Heart left ventricle (tissue), 16 donors: ENCODE data around the gene TSPAN32. TPM values are rescaled to one million over a fixed set of nuclear protein-coding genes. Genes with fewer than 3 reads are reported as not detected.

Experiments
- ATAC-seq, 4 donors: fragments of 200-7000 bp; cut with Tn5 transposase; one replicate each; pipeline ENCODE4 v1.9.1; 2020 to 2022; ENCODE audit warnings: moderate library complexity in 4 of 4, mild to moderate bottlenecking in 3 of 4, moderate number of reproducible peaks in 1 of 4
- DNase-seq, 5 donors: peaks; one replicate each; pipeline ENCODE4 v3.0.0-alpha.2; 2020
- H3K27ac ChIP-seq, 12 donors: fragments of 200-600 bp; sonication (generic) in 4 of 12; one replicate each; pipeline versions ENCODE4 v1.5.0 to v1.8.0; 2016 to 2022; ENCODE audit warnings: mild to moderate bottlenecking in 2 of 12
- H3K27me3 ChIP-seq, 9 donors: fragments of 200-600 bp; sonication (generic) in 2 of 9; one replicate each; pipeline versions ENCODE4 v1.5.1 to v1.8.0; 2016 to 2022; ENCODE audit warnings: mild to moderate bottlenecking in 3 of 9
- H3K36me3 ChIP-seq, 9 donors: fragments of 200-600 bp; sonication (generic) in 2 of 9; one replicate each; pipeline versions ENCODE4 v1.5.0 to v1.8.0; 2018 to 2022; ENCODE audit warnings: mild to moderate bottlenecking in 2 of 9
- H3K4me1 ChIP-seq, 12 donors: fragments of 200-600 bp; sonication (generic) in 4 of 12; one replicate each; pipeline versions ENCODE4 v1.5.0 to v1.8.0; 2016 to 2022; ENCODE audit warnings: mild to moderate bottlenecking in 3 of 12
- H3K4me3 ChIP-seq, 12 donors: fragments of 200-600 bp; sonication (generic) in 4 of 12; one replicate each; pipeline versions ENCODE4 v1.5.0 to v1.8.0; 2017 to 2022; ENCODE audit warnings: mild to moderate bottlenecking in 9 of 12, moderate library complexity in 4 of 12
- H3K9me3 ChIP-seq, 12 donors: fragments of 200-600 bp; sonication (generic) in 4 of 12; one replicate each; pipeline versions ENCODE4 v1.5.0 to v1.8.0; 2016 to 2022; ENCODE audit warnings: mild to moderate bottlenecking in 1 of 12
- CTCF ChIP-seq, 12 donors: fragments of 200-600 bp; sonication (generic) in 4 of 12; IDR thresholded peaks; one replicate each; pipeline versions ENCODE4 v1.5.0 to v1.8.0; 2018 to 2022; ENCODE audit warnings: antibody characterized with exemption in 12 of 12, mild to moderate bottlenecking in 5 of 12
- POLR2A ChIP-seq, 2 donors: fragments of 450-650 bp; IDR thresholded peaks; one replicate each; pipeline ENCODE4 v1.6.1; 2017; ENCODE audit warnings: antibody characterized with exemption in 2 of 2, mild to moderate bottlenecking in 2 of 2, moderate library complexity in 2 of 2
- WGBS, 4 donors: extraction: QIAGEN DNeasy Blood & Tissue Kit in 2 of 4; methylation state at CpG; one replicate each; pipeline versions ENCODE4 v1.1.5 to v1.1.7; 2013 to 2018; 5-methylcytosine and 5-hydroxymethylcytosine counted together
- intact Hi-C, 10 donors: fragments of 100-400 bp; cut with DNase I; formaldehyde crosslinking; loops; one replicate each; pipeline versions ENCODE4 v1.11.1 to v1.14.2; 2022
- polyA plus RNA-seq, 2 donors: library from polyadenylated mRNA; stranded (reverse); fragments of 200-250 nt; gene quantifications; one replicate each; pipeline ENCODE4 v1.2.3, GENCODE V29; 2013
- total RNA-seq, 9 donors: library from RNA; depleted of rRNA in 2 of 9; stranded (reverse); fragments of >200 nt in 2 of 9; fragmentation: NEBNext Ultra II Directional in 3 of 9; extraction: Animal tissue kit (Norgen Biotek cat#: 25700) in 3 of 9; gene quantifications; one replicate each; pipeline versions ENCODE4 v1.1.0 to v1.2.4, GENCODE V29; 2016 to 2023
- donor health status: ischemic (EF 13 %, LVEDD 7.1; RV severe dilation, severe dysfunction).
- donor health status: healthy with polysubstance abuse.
- donor health status: DM: no; HTN: yes; CAD: no.
- donor health status: DM: no; HTN: no; CAD: no.
- donor health status: ischemic (EF 25% LVEDD 6.9; RV normal size, moderate dysfunction).
- donor health status: ischemic (EF 25% LVEDD 5.7; RV mildly dilated, moderate dysfunction).
- donor health status: healthy.
- donor health status: DM: yes; HTN: yes; CAD: no.
- donor health status: ischemic (EF 35%, LVEDD 5.7; RV mildly dilated, moderate dysfunction).
- donor health status: nonischemic (EF 11% LVEDD 7.7; RV severe dilation, severe dysfunction).
- donor health status: DM: yes; HTN: yes; CAD: no.
- donor health status: PGD.
- donor health status: ischemic (EF 29% LVEDD 5.4; RV normal size, mild dysfunction).
- donor health status: nonischemic (EF 23%, LVEDD 6.1; RV moderate dilation, normal function).

The TSPAN32 gene
- total and polyA plus RNA-seq, 11 donors = 3.5 to 29.5 (median 18.0) TPM

GRCh38 chr11:2259897-2260451 is 41.8 kb upstream of the TSPAN32 start:
- peaks cover 0 to 3% (median 0%) of the 10 kb centered on the region in 12 donors for H3K9me3 ChIP-seq
- TF ChIP-seq CTCF (IDR thresholded peaks at IDR 0.05) (no peak), POLR2A (IDR thresholded peaks at IDR 0.05) (no peak)
- H3K4me1 ChIP-seq = peaks cover 0 to 4% (median 0%) of the 10 kb centered on the region in 12 donors
- H3K36me3 ChIP-seq = no peaks in the 10 kb centered on the region
- peaks cover 0 to 27% (median 0%) of the 10 kb centered on the region in 9 donors for H3K27me3 ChIP-seq
- no peak overlapping the region for H3K4me3 ChIP-seq
- DNase-seq (peak in 2 of 5 donors; percentile 14 to 32), ATAC-seq (no peak)
- no peak overlapping the region for H3K27ac ChIP-seq
- WGBS, 4 donors = 63 to 73% (median 67%) methylated on average over 8 to 12 of the region's 12 CpGs
- intact Hi-C loops = no loop called here

GRCh38 chr11:2260491-2261364 is 41.1 kb upstream of the TSPAN32 start:
- 84 to 88% (median 85%) methylated on average over 10 to 26 of the region's 26 CpGs for WGBS, 4 donors
- Histone ChIP-seq H3K36me3 (no peaks in the 10 kb centered on the region), H3K9me3 (no peaks in the 10 kb centered on the region), H3K27ac (no peak overlapping the region), H3K4me1 (peaks cover 0 to 12% (median 0%) of the 10 kb centered on the region in 12 donors), H3K27me3 (peaks cover 0 to 27% (median 0%) of the 10 kb centered on the region in 9 donors), H3K4me3 (no peak overlapping the region)
- ATAC-seq (no peak), DNase-seq (peak in 2 of 5 donors; percentile 15 to 37)
- TF ChIP-seq CTCF (IDR thresholded peaks at IDR 0.05) (no peak), POLR2A (IDR thresholded peaks at IDR 0.05) (no peak)
- intact Hi-C loops = no loop called here

DNA sequence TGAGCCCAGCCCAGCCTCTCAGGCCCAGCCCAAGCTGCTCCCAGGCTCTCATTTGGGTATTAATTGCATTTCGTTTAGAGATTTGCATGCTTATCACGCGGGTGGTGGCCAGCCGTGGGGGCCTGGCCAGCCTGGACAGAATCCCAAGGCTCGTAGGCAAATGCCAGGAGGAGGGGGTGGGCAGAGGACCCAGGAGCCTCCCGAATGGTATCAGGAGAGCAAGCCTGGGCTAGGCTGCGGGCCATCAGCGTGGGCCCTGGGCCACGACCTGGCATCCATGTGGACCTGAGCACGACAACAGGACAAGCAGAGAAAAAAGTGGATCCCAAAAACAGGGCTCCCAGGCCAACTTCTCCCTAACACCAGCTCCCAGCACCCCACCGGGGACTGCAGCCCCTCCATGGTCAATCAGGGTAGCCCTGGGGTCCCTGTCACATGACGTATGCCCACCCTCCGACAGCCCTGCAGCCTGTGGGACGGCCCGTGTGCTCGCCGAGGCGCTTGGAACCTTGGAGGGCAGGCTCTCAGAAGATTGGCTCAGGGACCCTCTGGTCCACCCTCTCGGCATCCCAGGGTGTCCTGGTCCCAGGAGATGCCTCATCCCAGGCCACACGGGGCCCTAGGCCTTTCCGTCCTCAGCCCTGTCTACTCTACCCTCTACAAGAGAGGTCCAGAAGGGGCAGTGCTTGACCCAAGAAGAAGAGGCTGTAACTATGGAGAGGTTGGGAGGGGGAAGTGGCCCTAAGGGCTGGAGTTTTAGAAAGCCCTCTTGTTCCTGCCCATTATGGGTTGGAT is 40.2 kb upstream of the TSPAN32 start:
- TF ChIP-seq POLR2A (IDR thresholded peaks at IDR 0.05) (no peak), CTCF (IDR thresholded peaks at IDR 0.05) (no peak)
- DNase-seq = no peak
- 73 to 78% (median 76%) methylated on average over 20 to 21 of the region's 21 CpGs for WGBS, 4 donors

More for the DNA sequence above, 40.2 kb upstream of the TSPAN32 start:
- ATAC-seq = no peak
- Histone ChIP-seq H3K27me3 (peaks cover 0 to 28% (median 0%) of the 10 kb centered on the region in 9 donors), H3K9me3 (no peaks in the 10 kb centered on the region), H3K27ac (no peak overlapping the region), H3K4me1 (peaks cover 0 to 21% (median 0%) of the 10 kb centered on the region in 12 donors), H3K4me3 (no peak overlapping the region), H3K36me3 (no peaks in the 10 kb centered on the region)
- intact Hi-C loops = no loop called here
